CD1c-positive myeloid dendritic cell (primary cell): ENCODE data around the gene ANKRD11.
A peak's percentile ranks its signal among the peaks of the same experiment; 100 is the strongest.

Source experiments
- DNase-seq: peaks from one replicate; pipeline ENCODE4 v3.0.0-alpha.2; 2016; ENCODE audit errors: extremely low spot score

ANKRD11 gene

GRCh38 chr16:89349947-89350633 is 140.3 kb downstream of the ANKRD11 start:
- DNase-seq, result no peak

- no peak for DNase-seq
Observed at GRCh38 chr16:89347807-89348206, 142.6 kb downstream of the ANKRD11 start.

- DNase-seq, result no peak
Observed at GRCh38 chr16:89346869-89347268, 143.5 kb downstream of the ANKRD11 start.

- DNase-seq, result no peak
Observed at GRCh38 chr16:89345642-89346150, 144.7 kb downstream of the ANKRD11 start.

- no peak for DNase-seq
Observed at GRCh38 chr16:89344846-89345611, 145.3 kb downstream of the ANKRD11 start.

GRCh38 chr16:89344458-89344834 is 145.9 kb downstream of the ANKRD11 start:
- DNase-seq, result no peak

GRCh38 chr16:89343501-89344457 is 146.6 kb downstream of the ANKRD11 start:
- DNase-seq, result no peak

GRCh38 chr16:89341697-89342694 is 148.4 kb downstream of the ANKRD11 start:
- no peak for DNase-seq

- no peak for DNase-seq
Observed at GRCh38 chr16:89341279-89341678, 149.1 kb downstream of the ANKRD11 start.

GRCh38 chr16:89338863-89339262 is 151.5 kb downstream of the ANKRD11 start:
- no peak for DNase-seq

- no peak for DNase-seq
Observed at GRCh38 chr16:89337965-89338364, 152.4 kb downstream of the ANKRD11 start.

GRCh38 chr16:89335803-89336485 is 154.4 kb downstream of the ANKRD11 start:
- no peak for DNase-seq

- DNase-seq, result no peak
Observed at GRCh38 chr16:89334988-89335802, 155.2 kb downstream of the ANKRD11 start.

- DNase-seq, result no peak
Observed at GRCh38 chr16:89334461-89334860, 155.9 kb downstream of the ANKRD11 start.

GRCh38 chr16:89334050-89334449 is 156.3 kb downstream of the ANKRD11 start:
- DNase-seq, result no peak

GRCh38 chr16:89333401-89334001 is 156.9 kb downstream of the ANKRD11 start:
- peak; percentile 83 for DNase-seq

- no peak for DNase-seq
Observed at GRCh38 chr16:89332902-89333245, 157.5 kb downstream of the ANKRD11 start.

GRCh38 chr16:89332243-89332901 is 158.0 kb downstream of the ANKRD11 start:
- DNase-seq, result no peak
